Neuronal stem cell (in vitro differentiated cells): ENCODE measurements around the gene PDE6A.
A peak's percentile ranks its signal among the peaks of the same experiment; 100 is the strongest.
"Not testable (repeated sequence)": the region's sequence is repeated elsewhere in the genome, so short reads cannot be mapped to it uniquely, and the experiment has no call there.

Source experiments
- DNase-seq: peaks from one replicate; pipeline ENCODE4 v3.0.0-alpha.2; 2013; ENCODE audit warnings: low spot score
- H2AFZ ChIP-seq: one replicate; pipeline ENCODE4 v1.6.1; 2013; ENCODE audit warnings: mild to moderate bottlenecking, low read length, inconsistent platforms
- H2AK5ac ChIP-seq: 2 replicates; pipeline ENCODE4 v1.6.1; 2013; ENCODE audit warnings: low read depth, mild to moderate bottlenecking, inconsistent platforms, low read length, moderate library complexity, mixed read lengths
- H2BK120ac ChIP-seq: 2 replicates; pipeline ENCODE4 v1.6.1; 2013; ENCODE audit warnings: low read depth, mild to moderate bottlenecking, inconsistent platforms, low read length, moderate library complexity, mixed read lengths
- H2BK12ac ChIP-seq: one replicate; pipeline ENCODE4 v1.6.1; 2013; ENCODE audit warnings: low read length, inconsistent platforms
- H2BK15ac ChIP-seq: 2 replicates; pipeline ENCODE4 v1.6.1; 2013; ENCODE audit warnings: mild to moderate bottlenecking, low read length, inconsistent platforms, mixed read lengths
- H2BK5ac ChIP-seq: one replicate; pipeline ENCODE4 v1.6.1; 2013; ENCODE audit warnings: inconsistent platforms, mild to moderate bottlenecking, low read length, moderate library complexity
- H3K14ac ChIP-seq: one replicate; pipeline ENCODE4 v1.6.1; 2013; ENCODE audit warnings: low read length, inconsistent platforms
- H3K18ac ChIP-seq: 2 replicates; pipeline ENCODE4 v1.6.1; 2013; ENCODE audit warnings: low read length, inconsistent platforms
- H3K23ac ChIP-seq: 2 replicates; pipeline ENCODE4 v1.6.1; 2013; ENCODE audit warnings: low read depth, mild to moderate bottlenecking, mixed read lengths, low read length, inconsistent platforms; ENCODE audit not compliant: poor library complexity
- H3K27ac ChIP-seq: replicated peaks from 3 replicates; pipeline ENCODE4 v1.5.1; 2013; ENCODE audit warnings: low read length, inconsistent platforms
- H3K27me3 ChIP-seq, 3 experiments: 2 replicates each; pipeline ENCODE4 v1.6.1; 2013; ENCODE audit warnings: low read length in 3 of 3, mild to moderate bottlenecking in 2 of 3, inconsistent platforms in 1 of 3, low read depth in 1 of 3, mixed read lengths in 1 of 3, moderate library complexity in 1 of 3; ENCODE audit not compliant: control insufficient read depth in 3 of 3, insufficient read depth in 3 of 3
- H3K36me3 ChIP-seq, 2 donors: replicated peaks in 1 of 2; 2 replicates each; pipeline ENCODE4 v1.6.1; 2013; ENCODE audit warnings: low read length in 2 of 2; ENCODE audit not compliant: control insufficient read depth in 2 of 2, insufficient read depth in 2 of 2
- H3K4ac ChIP-seq: 2 replicates; pipeline ENCODE4 v1.6.1; 2013; ENCODE audit warnings: inconsistent platforms, mild to moderate bottlenecking, low read length, moderate library complexity
- H3K4me1 ChIP-seq, 2 donors: 1 replicate in 1 of 2; 2 replicates in 1 of 2; pipeline ENCODE4 v1.6.1; 2013; ENCODE audit warnings: low read length in 2 of 2, low read depth in 1 of 2; ENCODE audit not compliant: control insufficient read depth in 2 of 2, insufficient read depth in 1 of 2
- H3K4me2 ChIP-seq: one replicate; pipeline ENCODE4 v1.6.1; 2013; ENCODE audit warnings: mild to moderate bottlenecking, low read length, inconsistent platforms; ENCODE audit not compliant: insufficient read depth, poor library complexity, severe bottlenecking
- H3K4me3 ChIP-seq, 2 donors: 2 replicates each; pipeline ENCODE4 v1.5.1; 2013; ENCODE audit warnings: low read length in 2 of 2, mild to moderate bottlenecking in 2 of 2, inconsistent platforms in 1 of 2, moderate library complexity in 1 of 2
- H3K79me1 ChIP-seq: one replicate; pipeline ENCODE4 v1.6.1; 2013; ENCODE audit warnings: low read depth, mild to moderate bottlenecking, inconsistent platforms, low read length, moderate library complexity
- H3K9ac ChIP-seq: one replicate; pipeline ENCODE4 v1.6.1; 2013; ENCODE audit warnings: mild to moderate bottlenecking, low read depth, low read length, inconsistent platforms; ENCODE audit not compliant: poor library complexity
- H3K9me3 ChIP-seq, 2 donors: replicated peaks in 1 of 2; 2 replicates each; pipeline versions ENCODE3 to v1.6.1; 2013; ENCODE audit warnings: low read length in 2 of 2, mild to moderate bottlenecking in 2 of 2, inconsistent platforms in 1 of 2, low read depth in 1 of 2, mixed read lengths in 1 of 2, moderate library complexity in 1 of 2; ENCODE audit not compliant: control insufficient read depth in 2 of 2, insufficient read depth in 1 of 2
- H4K8ac ChIP-seq: one replicate; pipeline ENCODE4 v1.6.1; 2013; ENCODE audit warnings: low read depth, mild to moderate bottlenecking, inconsistent platforms, low read length, moderate library complexity
- H4K91ac ChIP-seq: one replicate; pipeline ENCODE4 v1.6.1; 2013; ENCODE audit warnings: low read length, low read depth, mild to moderate bottlenecking, inconsistent platforms; ENCODE audit not compliant: poor library complexity
- WGBS, 2 donors: extraction: QIAGEN DNeasy Blood & Tissue Kit; methylation state at CpG; one replicate each; pipeline ENCODE4 v1.1.7; 2013; ENCODE audit warnings: missing lambda C conversion rate in 2 of 2, mixed read lengths in 1 of 2; ENCODE audit not compliant: insufficient read length in 2 of 2, insufficient replicate concordance in 1 of 2; ENCODE audit errors: extremely low coverage in 2 of 2; 5-methylcytosine and 5-hydroxymethylcytosine counted together

PDE6A gene

DNA sequence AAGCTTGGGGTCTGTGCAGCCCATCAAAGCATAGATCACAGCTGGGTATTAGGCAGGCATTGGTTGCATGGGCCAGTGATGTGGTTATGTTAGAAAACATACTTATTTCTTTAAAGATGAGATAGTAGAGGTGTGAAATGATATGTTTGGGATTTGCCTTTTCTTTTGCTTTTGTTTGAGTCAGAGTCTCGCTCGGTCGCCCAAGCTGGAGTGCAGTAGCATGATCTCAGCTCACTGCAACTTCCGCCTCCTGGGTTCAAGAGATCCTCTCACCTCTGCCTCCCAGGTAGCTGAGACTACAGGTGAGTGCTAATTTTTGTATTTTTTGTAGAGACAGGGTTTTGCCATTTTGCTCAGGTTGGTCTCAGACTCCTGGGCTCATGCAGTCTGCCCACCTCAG, 84.8 kb downstream of the PDE6A start:
- Histone ChIP-seq H3K4ac (no peak overlapping the region), H3K14ac (no peak overlapping the region), H4K91ac (no peak overlapping the region), H2BK12ac (no peak overlapping the region), H3K4me1 (peaks cover 0 to 3% of the 10 kb centered on the region in 2 donors), H3K36me3 (no peaks in the 10 kb centered on the region), H3K9ac (no peak overlapping the region), H3K23ac (no peak overlapping the region), H3K4me3 (no peak overlapping the region), H2AFZ (no peak overlapping the region), H2BK5ac (no peak overlapping the region), H2BK120ac (no peak overlapping the region), H4K8ac (no peak overlapping the region), H2AK5ac (no peak overlapping the region), H3K27ac (no peak overlapping the region), H3K9me3 (no peaks in the 10 kb centered on the region), H2BK15ac (no peak overlapping the region), H3K18ac (no peak overlapping the region), H3K4me2 (no peak overlapping the region), H3K79me1 (no peaks in the 10 kb centered on the region), H3K27me3 (no peaks in the 10 kb centered on the region)
- no peak for DNase-seq
- no CpG with 5 or more reads among the region's 4 CpGs for WGBS, 2 donors

DNA sequence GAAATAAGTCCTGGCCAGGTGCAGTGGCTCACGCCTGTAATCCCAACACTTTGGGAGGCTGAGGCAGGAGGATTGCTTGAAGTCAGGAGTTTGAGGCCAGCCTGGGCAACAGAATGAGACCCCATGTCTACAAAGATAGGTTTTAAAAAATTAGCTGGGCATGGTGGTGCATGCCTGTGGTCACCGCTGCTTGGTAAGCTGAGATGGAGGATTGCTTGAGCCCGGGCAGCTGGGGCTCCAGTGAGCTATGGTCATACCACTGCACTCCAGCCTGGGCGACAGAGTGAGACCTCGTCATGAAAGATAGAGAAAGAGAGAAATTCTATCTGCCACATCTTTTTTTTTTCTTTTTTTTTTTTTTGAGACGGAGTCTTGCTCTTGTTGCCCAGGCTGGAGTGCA, 86.1 kb downstream of the PDE6A start:
- WGBS, 2 donors: no CpG with 5 or more reads among the region's 6 CpGs
- H4K8ac ChIP-seq, H2BK120ac ChIP-seq, H3K36me3 ChIP-seq, H3K9me3 ChIP-seq, DNase-seq, H3K4ac ChIP-seq, H3K23ac ChIP-seq, H3K79me1 ChIP-seq, H2AK5ac ChIP-seq, H3K4me2 ChIP-seq, H3K18ac ChIP-seq, H2BK12ac ChIP-seq, H2BK5ac ChIP-seq, H3K14ac ChIP-seq, H3K27ac ChIP-seq, H4K91ac ChIP-seq, H3K4me1 ChIP-seq, H2BK15ac ChIP-seq, H2AFZ ChIP-seq, H3K27me3 ChIP-seq, H3K4me3 ChIP-seq, H3K9ac ChIP-seq: not testable (repeated sequence)

GRCh38 chr5:149857499-149857898, 87.1 kb downstream of the PDE6A start:
- H2AK5ac ChIP-seq: no peak overlapping the region
- H3K23ac ChIP-seq: no peak overlapping the region
- H3K9me3 ChIP-seq: no peaks in the 10 kb centered on the region
- H2BK12ac ChIP-seq: no peak overlapping the region
- no peaks in the 10 kb centered on the region for H3K36me3 ChIP-seq
- no peak overlapping the region for H4K8ac ChIP-seq
- H2AFZ ChIP-seq: no peak overlapping the region
- no peaks in the 10 kb centered on the region for H3K79me1 ChIP-seq
- no peak overlapping the region for H3K4me3 ChIP-seq
- WGBS, 2 donors: no CpG with 5 or more reads among the region's 4 CpGs
- no peak overlapping the region for H2BK120ac ChIP-seq
- no peak overlapping the region for H3K27ac ChIP-seq
- no peak overlapping the region for H2BK15ac ChIP-seq
- no peak overlapping the region for H3K18ac ChIP-seq
- H2BK5ac ChIP-seq: no peak overlapping the region
- no peak overlapping the region for H3K9ac ChIP-seq
- H3K14ac ChIP-seq: no peak overlapping the region
- DNase-seq: no peak
- H3K4ac ChIP-seq: no peak overlapping the region
- no peaks in the 10 kb centered on the region for H3K27me3 ChIP-seq
- no peak overlapping the region for H4K91ac ChIP-seq
- H3K4me2 ChIP-seq: no peak overlapping the region
- H3K4me1 ChIP-seq: peaks cover 3% of the 10 kb centered on the region in 2 donors

DNA sequence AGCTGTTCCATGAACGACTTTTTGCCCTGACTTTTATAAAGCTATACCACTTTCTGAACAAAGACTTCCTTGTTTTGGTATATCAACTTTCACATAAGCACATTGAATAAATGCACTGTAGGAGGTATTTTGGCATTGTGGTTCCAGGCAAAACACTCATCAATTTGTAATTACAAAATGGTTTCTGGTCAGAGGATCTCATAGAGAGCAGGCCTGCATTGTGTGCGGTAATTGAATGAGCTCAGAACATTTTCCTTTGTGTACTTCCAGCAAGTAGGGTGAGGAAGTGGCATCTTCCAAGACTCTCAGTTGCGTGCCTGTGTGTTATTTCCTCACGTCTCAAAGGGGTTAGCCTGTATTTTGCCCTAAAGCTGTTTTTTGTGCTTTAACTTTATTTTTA, 89.2 kb downstream of the PDE6A start:
- no CpG with 5 or more reads among the region's 4 CpGs for WGBS, 2 donors
- no peak overlapping the region for H3K9ac ChIP-seq
- no peak overlapping the region for H4K91ac ChIP-seq
- peaks cover 3% of the 10 kb centered on the region in 2 donors for H3K4me1 ChIP-seq
- H3K14ac ChIP-seq: no peak overlapping the region
- H2BK12ac ChIP-seq: no peak overlapping the region
- H4K8ac ChIP-seq: no peak overlapping the region
- H3K79me1 ChIP-seq: no peaks in the 10 kb centered on the region
- no peaks in the 10 kb centered on the region for H3K27me3 ChIP-seq
- no peak overlapping the region for H2BK15ac ChIP-seq
- no peak overlapping the region for H2AK5ac ChIP-seq
- no peak for DNase-seq
- no peaks in the 10 kb centered on the region for H3K9me3 ChIP-seq
- no peaks in the 10 kb centered on the region for H3K36me3 ChIP-seq
- H3K27ac ChIP-seq: no peak overlapping the region
- H2BK120ac ChIP-seq: no peak overlapping the region
- no peak overlapping the region for H3K4me2 ChIP-seq
- no peak overlapping the region for H2BK5ac ChIP-seq
- no peak overlapping the region for H3K4me3 ChIP-seq
- H3K18ac ChIP-seq: no peak overlapping the region
- H2AFZ ChIP-seq: peak overlapping the region; percentile 70
- no peak overlapping the region for H3K4ac ChIP-seq
- no peak overlapping the region for H3K23ac ChIP-seq
